NCI-H2107 treated with DMSO at 0.1 percent for 48 hours (cell line): ENCODE results near the gene AUP1.
A peak's percentile ranks its signal among the peaks of the same experiment; 100 is the strongest.

Experiments used
- DNase-seq: peaks from one replicate; lab custom pipeline; 2025; ENCODE audit not compliant: unreplicated experiment; lab: John Stamatoyannopoulos, UW

AUP1 gene

DNA sequence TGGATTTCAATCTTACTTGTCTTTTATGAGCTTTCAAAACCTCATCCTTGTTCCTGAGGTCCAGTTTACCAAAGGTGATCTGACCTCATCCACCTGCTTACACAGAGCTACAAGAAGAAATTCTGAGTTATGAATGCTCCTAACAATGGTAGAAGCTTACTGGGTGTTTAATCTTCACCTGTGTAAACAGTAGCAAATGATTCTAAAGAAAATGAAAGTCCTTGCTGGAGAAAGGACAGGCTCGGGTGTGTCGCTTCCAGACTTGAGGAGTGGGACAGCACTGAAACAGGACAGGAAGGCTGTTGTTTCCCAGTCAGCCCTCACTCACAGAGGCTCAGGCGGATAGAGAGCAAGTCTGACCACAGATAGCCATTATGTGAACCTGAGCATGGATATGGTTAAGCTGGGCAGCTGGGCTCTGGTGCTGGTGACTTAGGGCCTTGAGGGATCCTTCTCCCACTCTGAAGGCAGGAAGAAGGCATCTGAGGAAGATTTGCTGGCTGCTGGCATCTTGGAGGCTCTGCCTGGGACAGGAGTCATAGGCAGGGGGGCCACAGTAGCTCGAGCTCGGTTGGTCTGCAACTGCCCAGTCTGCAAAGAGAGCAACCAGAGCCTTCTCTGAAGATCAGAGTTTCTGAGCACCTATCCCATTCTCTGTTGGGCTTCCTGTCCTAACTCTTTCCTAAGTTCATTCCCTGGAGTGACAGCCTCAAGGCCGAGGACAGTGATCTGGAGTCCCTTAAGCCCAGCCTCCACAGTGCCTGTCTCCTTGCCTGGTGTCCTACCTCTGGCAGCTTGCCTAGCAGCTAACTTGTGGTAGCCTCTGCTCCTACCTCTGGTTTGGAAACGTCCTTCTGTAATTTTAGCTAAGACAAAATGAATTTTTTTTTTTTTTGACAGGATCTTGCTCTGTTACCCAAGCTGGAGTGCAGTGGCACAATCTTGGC, 29.1 kb upstream of the AUP1 start:
- DNase-seq = no peak

- no peak for DNase-seq
These were observed 27.4 kb upstream of the AUP1 start for GRCh38 chr2:74556831-74557370.

DNA sequence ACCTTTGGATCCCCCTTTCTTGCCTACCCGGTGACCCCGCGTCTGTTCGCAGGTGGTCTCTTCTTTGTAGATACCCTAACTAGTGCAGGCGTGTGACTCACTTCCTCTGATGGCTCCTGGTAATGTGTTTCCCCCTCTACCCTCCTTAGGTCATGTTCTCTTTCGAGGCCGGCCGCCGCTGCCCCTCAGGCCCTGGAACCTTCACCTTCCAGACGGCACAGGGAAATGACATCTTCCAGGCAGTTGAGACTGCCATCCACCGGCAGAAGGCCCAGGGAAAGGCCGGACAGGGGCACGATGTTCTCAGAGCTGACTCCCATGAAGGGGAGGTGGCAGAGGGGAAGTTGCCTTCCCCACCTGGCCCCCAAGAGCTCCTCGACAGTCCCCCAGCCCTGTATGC, 26.7 kb upstream of the AUP1 start:
- DNase-seq = no peak

- DNase-seq = no peak
These were observed 26.2 kb upstream of the AUP1 start for GRCh38 chr2:74555610-74556103.

DNA sequence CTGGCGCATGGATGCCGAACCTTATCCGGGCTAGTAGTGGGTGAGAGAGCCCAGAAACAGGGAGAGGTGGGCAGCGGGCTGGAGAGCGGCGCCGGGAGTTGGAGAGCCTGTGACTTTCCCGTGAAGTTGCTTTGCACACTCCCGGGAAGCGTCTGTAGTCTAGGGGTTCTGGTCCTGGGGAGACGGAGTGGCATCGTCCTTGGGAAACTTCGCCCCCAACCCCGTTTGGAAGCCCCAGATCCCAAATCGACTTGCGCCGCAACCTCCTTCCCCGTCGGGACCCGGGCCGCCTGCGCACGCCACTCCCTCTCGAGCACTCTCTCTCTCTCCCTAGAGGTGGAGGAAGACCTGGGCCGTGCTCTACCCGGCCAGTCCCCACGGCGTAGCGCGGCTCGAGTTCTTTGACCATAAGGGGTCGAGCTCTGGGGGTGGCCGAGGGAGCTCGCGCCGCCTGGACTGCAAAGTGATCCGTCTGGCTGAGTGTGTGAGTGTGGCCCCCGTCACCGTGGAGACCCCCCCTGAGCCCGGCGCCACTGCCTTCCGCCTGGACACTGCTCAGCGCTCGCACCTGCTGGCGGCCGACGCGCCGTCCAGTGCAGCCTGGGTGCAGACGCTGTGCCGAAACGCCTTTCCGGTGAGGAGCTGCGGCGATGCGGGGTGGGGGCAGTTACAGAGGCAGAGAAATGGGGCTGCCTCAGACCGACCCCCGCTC, 25.5 kb upstream of the AUP1 start:
- peak; percentile 27 for DNase-seq

DNA sequence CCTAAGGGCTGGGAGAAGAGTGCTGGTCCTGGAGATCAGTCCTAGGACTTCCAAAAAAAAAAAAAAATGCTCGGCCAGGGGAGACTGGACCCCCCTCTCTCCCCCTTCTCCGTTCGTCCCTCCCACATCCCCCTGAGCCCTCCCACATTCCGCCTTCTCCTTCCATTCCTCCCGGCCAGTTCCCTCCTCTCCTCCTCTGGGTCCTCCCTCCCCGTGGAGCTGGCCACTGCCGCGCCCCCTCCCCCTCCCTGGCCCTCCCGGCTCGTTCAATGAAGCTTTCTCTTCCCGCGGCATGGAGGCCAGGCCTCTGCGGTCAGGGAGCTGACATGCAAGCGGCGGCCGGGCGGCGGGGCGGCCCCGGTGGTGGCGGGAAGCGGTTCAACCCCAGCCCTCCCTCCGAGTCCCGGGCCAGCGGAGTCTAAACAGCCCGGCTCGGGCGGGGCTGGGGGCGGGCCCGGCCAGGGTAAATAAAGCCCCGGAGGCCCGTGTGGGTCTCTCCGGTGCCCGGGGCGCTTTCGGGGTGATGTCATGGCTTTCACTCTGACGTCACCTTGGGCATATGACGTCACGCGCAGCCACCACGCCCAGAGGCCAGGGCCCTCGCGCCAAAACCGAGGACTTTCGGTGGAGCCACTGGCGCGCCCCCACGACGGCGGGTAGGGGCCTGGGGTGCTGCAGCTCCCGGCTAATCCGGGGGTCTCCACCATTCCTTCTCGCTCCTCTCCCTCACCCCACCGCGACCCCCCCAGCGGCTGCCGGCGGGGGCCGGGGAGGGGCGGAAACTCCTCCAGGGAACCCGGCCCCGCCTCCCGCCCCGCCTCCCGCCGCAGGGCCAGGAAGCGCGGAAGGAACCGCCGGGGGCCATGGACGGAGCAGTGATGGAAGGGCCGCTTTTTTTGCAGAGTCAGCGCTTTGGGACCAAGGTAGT, 24.6 kb upstream of the AUP1 start, which contains the start of the genes DOK1 and LOXL3:
Gene DOK1 (plus strand): TSS at position 829 of the 928 bp plus-strand sequence. CDS start 35 bp downstream, at position 864.
Gene LOXL3 (minus strand): TSS at position 51 of the 928 bp plus-strand sequence. CDS start 1,308 bp downstream, outside the sequence.
- peak; percentile 42 for DNase-seq

- no peak for DNase-seq
These were observed 23.7 kb upstream of the AUP1 start for GRCh38 chr2:74552914-74553811.

DNA sequence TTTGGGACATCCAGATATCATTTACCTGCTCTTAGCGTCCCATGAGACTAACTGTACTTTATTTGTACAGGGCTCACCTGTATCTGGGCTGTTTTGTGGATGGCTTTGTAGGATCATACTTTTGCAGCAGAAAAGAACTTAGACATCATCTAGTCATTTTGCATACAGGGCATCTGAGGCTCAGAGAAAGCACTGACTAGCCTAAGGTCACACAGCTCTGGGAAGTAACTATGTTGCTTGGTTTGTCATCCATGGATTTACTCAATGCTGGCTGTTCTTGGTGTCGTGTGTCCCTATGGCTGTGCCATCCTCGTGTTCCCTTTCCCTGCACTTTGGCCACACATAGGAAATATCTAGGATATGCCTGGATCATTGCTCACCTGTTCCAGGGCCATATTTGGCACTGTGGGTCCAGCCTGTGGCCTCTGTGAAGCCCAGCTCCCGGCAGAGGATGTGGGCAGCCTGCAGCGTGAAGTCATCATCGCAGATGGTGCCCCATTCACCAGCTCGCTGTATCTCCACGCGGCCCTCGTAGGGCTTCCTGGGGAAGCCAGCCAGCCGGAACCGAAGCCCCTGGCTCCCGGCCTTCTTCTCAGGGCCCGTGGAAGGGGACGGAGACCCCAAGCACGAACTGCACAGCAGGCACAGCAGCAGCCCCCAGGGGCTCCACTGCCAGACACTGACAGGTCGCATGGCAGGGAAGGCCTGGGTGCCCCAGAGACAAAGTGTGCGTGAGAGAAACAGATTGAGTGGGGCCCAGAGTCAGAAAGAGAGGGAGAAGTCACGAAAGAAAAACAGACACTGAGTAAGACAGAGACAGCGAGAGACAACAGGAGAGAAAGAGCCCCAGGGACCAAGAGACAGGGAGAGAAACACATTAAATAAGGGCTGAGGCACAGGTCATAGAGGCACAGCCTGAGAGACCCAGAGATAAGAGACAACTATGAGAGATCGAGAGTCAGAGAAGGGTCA, 22.7 kb upstream of the AUP1 start:
- DNase-seq = no peak

DNA sequence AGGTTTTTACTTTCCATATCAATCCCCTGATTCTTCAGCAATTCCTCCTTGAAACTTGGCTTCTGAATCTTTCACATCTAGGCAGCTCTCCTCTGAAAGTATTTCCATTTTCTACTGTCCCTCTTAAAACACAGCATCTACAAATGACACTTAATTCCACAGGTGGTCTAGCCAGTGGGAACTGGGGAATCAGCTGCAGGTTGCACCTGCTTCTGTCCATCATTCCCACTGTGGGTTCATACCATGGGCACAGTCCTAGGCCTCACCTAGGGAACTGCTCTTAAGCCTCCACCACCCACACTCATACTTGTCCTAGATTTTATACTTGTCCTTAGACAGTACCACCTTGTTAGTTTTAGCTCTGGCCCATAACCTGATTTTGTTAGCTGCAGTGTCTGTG, 22.0 kb upstream of the AUP1 start:
- DNase-seq = no peak

DNA sequence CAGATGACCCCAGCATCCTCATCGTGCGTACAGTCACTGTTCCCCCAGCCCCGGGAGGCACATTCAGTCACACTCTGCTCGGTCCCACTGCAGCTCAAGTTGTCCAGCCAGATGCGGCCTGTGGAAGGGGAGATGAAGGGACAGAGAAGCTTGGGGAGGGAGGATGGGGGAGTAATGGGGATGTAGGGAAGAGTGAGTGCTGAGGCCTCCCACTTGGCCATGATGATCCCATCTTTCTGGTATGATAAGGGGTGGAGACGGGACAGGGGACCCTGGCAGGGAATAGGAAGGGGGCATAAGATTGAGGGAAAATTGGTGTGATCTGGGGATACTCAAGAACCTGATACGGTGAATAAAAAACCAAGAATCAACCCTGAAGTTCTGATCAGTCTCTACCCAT, 20.7 kb upstream of the AUP1 start:
- no peak for DNase-seq

- DNase-seq = peak; percentile 6
These were observed 19.7 kb upstream of the AUP1 start for GRCh38 chr2:74548900-74549826.

DNA sequence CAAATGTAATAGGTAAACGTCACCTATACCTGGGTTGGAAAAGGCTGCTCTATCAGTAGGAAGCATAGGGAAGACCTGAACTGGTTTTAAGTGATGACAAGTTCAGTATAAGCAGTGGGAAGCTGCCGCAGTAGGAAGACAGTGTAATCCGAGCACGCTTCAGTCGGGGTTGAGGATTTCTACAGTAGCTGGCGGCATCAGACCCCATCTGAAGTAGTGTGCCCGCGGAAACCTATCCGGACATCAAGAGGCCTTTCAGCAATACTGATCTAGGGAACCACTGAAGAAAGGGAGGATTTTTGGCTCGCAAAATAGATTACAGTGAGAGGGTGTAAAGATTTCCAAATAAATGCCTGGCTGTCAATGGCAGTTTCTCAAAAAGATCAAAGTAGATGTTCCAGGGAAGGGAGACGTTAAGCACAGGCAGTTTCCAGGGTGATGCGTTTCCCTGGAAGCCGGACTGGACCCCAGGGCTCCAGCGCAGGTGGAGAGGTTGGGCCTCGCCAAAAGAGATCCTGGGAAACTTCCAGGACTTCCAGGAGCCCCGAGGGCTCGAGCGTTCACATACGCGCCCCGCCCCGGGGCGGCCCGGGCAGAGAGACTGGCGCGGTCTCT, 18.9 kb upstream of the AUP1 start:
- peak; percentile 51 for DNase-seq

GRCh38 chr2:74546004-74546403, 16.5 kb upstream of the AUP1 start:
- no peak for DNase-seq

DNA sequence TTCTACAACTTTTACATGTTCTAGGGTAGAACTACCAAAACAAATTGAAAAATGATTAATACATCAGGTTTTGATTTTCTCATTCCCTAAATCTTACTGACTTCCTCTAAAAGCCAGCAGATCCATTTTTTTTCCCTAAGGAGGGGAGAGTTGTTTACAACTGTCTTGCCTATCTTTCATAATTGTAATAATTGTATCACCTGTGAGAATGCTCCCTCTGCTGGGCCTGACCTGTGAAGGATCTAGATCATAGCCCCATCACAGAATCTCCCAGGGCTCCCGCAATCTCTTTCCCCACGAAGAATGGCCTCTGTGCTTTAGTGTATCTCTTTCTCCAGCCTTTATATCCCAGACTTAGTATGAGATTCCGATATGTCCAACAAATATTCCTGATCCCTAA, 15.1 kb upstream of the AUP1 start:
- DNase-seq = peak; percentile 1

GRCh38 chr2:74542978-74543377, 13.5 kb upstream of the AUP1 start:
- DNase-seq = no peak

DNA sequence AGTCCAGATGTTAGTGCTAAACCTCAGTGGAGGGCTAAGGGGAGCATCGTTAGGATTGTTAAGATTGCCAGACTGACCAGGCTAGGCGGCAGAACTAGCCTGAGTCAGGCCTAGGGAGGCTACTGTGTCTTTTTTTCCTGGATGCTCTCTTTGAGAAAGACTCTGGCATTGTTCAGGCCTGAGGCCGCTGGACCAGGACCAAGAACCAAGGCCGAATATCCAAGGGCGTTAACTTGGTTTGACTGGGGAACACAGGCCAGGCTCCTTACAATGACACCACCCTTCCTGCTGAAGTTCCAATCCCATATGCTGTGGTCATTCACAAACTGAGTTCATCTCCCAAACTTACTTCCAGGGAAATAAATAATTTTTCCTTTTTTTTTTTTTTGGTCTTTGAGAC, 10.8 kb upstream of the AUP1 start:
- no peak for DNase-seq

DNA sequence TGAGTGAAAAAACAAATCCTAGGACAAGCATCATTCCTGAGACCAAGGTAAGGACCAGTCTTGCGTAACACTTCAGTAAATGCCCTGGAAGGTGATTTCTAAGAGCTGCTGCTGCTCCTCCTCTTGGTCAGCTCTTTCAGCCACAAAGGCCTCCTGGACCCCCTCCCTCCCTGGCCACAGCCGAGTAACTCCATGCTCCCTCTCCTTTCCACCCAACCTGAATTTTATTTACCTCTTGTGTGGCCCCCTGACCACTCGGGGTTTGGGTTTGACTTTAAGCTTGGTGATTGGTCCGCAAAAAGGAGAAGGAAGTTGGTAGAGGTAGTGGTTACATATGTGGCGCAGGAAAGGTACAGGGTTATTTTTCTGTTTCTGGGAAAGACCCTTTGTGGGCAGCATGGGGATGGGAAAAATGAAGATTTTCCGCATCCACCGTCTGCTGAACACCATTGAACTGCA, 9.4 kb upstream of the AUP1 start:
- DNase-seq = no peak
